Measurements from ENCODE around the gene RASL10A.
"Not testable (repeated sequence)": the region's sequence is repeated elsewhere in the genome, so short reads cannot be mapped to it uniquely, and the experiment has no call there.

Gene RASL10A, protein sequence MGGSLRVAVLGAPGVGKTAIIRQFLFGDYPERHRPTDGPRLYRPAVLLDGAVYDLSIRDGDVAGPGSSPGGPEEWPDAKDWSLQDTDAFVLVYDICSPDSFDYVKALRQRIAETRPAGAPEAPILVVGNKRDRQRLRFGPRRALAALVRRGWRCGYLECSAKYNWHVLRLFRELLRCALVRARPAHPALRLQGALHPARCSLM

GRCh38 chr22:29315286-29316140 is at the start of gene RASL10A:
Gene RASL10A (minus strand): TSS chr22:29315697. CDS start chr22:29315246, 451 bp downstream.
- DNase-seq (ENCODE audit: low read depth in 2 of 3, low spot score in 1 of 3), result no peak

- no peak for DNase-seq (ENCODE audit: low read depth in 2 of 3, low spot score in 1 of 3)
Measured at GRCh38 chr22:29359469-29359868, 44.0 kb upstream of the RASL10A start.

DNA sequence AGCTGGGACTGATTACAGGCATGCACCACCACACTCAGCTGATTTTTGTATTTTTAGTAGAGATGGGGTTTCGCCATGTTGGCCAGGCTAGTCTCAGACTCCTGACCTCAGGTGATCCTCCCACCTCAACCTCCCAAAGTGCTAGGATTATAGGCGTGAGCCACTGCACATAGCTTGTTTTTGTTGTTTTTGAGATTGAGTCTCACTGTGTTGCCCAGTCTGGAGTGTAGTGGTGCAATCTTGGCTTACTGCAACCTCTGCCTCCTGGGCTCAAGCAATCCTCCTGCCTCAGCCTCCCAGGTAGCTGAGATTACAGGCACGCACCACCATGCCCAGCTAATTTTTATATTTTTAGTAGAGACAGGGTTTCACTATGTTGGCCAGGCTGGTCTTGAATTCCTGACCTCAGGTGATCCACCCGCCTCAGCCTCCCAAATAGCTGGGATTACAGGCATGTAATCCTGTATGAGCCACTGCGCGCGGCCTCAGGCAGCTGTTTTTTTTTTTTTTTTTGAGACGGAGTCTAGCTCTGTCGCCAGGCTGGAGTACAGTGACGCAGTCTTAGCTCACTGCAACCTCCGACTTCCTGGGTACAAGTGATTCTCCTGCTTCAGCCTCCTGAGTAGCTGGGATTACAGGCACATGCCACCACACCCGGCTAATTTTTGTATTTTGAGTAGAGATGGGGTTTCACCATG is 41.8 kb upstream of the RASL10A start:
- DNase-seq (ENCODE audit: low read depth in 2 of 3, low spot score in 1 of 3), result not testable (repeated sequence)

- no peak for DNase-seq (ENCODE audit: low read depth in 2 of 3, low spot score in 1 of 3)
Measured at GRCh38 chr22:29353860-29354259, 38.4 kb upstream of the RASL10A start.

DNA sequence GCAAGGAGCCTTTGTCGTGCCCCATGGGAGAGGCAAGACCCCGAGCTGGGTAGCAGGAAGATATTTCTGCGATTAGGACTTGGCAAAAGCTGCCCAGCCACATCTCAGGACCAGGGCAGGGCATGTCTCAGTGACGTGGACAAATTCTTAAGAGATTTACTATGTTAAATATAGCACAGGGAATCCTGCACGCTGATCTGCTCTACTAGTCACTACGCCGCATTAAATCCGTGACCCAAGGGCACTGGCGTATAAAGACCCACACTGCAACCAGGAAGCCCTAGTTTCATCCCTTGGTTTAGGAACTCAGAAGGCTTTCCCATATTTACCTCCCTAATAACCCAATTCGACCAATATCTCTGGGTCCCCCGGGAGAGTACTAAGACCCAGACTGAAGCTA is 37.8 kb upstream of the RASL10A start:
- no peak for DNase-seq (ENCODE audit: low read depth in 2 of 3, low spot score in 1 of 3)

DNA sequence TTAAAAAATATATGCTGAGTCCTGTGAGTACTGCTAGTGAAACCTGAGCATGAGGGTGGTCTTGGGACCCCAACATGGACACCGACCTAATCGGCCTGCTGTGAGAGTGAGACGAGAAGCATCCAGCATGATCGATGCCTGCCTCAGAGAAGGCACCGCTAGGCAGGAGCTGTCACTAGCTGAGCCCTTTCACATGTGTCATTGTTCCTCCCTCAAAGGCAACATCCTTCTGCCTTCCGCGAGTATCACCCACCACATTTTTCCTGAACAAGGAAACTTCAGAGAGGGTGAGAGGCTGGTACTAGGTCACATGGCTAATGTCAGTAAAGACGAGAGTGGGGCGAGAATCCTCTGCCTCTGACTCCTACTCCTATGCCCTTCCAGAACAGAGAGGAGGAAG is 37.3 kb upstream of the RASL10A start:
- DNase-seq (ENCODE audit: low read depth in 2 of 3, low spot score in 1 of 3), result no peak

DNA sequence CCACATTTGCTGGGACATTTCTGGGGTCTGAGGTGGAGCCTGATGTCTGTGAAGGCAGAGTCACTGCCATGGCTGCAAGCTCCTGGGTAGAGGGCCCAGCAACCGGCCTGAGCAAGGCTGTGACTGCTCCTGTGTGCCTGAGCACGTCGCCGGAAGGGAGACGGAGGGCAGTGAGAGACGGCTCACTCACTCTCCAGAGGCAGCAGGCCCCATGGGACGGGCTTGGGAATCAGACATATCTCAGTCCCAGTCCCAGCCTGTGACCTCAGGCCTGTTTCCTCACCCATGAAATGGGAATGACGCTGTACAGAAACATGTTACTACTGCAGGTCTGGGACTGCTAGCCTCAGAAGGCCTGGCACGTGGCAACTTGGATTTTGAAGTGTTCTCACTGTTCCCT is 36.4 kb upstream of the RASL10A start:
- DNase-seq (ENCODE audit: low read depth in 2 of 3, low spot score in 1 of 3), result no peak

DNA sequence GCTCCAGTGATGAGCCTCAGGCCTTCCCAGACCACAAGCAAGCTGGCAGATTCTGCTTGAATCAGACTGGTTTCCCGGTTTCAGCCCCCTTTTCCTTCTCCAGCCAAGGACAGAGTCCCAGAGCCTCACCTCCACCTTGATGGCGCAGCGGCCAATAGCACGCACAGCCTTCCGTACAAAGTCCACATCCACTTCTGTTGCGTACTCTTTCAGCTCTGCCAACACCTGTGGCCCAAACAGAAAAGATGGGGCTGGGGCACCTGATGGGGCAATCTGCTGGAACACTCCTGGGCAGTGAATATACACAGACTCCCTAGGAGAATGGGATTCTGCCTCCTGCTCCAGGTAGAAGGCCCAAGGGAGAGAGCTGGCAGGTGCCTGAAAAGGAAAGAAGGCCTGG is 35.5 kb upstream of the RASL10A start:
- DNase-seq (ENCODE audit: low read depth in 2 of 3, low spot score in 1 of 3), result no peak

DNA sequence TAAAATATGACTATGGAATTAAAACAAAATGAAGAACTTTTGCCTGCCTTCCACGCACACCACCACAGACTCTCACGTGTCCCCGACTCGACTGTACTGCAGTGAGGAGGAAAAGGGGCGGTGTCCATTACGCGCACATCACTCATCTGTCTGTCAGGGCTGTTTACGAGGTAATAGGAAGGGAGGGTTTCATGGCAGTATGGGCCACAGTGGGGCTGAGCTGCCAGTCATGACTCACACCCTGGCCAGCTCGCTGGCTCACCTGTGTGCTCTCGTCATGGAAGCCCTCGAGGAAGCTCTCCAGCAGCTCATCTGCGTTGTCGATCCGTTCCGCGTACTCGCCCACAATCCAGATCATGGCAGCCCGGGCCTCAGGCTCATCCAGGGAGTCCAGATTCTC is 33.5 kb upstream of the RASL10A start:
- DNase-seq (ENCODE audit: low read depth in 2 of 3, low spot score in 1 of 3), result no peak

- DNase-seq (ENCODE audit: low read depth in 2 of 3, low spot score in 1 of 3), result no peak
Measured at GRCh38 chr22:29348041-29348440, 32.5 kb upstream of the RASL10A start.

- no peak for DNase-seq (ENCODE audit: low read depth in 2 of 3, low spot score in 1 of 3)
Measured at GRCh38 chr22:29346659-29347058, 31.2 kb upstream of the RASL10A start.

DNA sequence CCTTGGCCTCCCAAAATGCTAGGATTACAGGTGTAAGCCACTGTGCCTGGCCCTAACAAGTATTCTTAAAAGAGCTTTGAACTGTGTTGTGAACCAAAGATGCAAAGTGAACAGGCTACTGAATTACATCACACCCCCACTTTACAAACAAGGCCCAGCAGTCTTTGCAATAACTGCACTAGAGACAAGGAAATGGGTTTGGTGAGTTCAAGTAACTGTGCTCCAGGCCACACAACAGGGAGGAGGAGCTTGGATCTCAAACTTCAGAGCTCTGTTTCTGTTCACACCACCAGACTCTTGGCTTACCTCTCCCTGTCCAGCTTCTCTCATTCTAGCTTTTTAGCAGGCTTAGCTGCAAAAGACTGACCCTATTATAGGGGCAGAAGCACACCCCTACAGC is 30.4 kb upstream of the RASL10A start:
- no peak for DNase-seq (ENCODE audit: low read depth in 2 of 3, low spot score in 1 of 3)

DNA sequence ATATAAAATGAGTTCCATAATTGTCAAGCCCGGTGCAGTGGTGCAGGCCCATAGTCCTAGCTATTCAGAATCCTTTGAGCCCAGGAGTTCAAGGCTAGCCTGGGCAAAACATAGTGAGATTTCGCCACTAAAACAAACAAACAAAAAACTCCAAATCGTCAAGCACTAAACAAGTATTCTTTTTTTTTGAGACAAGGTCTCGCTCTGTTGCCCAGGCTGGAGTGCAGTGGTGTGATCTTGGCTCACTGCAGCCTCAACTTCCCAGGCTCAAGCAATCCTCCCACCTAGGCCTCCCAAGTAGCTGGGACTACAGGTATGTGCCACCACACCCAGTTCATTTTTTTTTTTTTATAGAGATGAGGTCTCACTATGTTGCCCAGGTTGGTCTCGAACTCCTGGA is 29.4 kb upstream of the RASL10A start:
- DNase-seq (ENCODE audit: low read depth in 2 of 3, low spot score in 1 of 3), result not testable (repeated sequence)

- no peak for DNase-seq (ENCODE audit: low read depth in 2 of 3, low spot score in 1 of 3)
Measured at GRCh38 chr22:29344137-29344536, 28.6 kb upstream of the RASL10A start.

- no peak for DNase-seq (ENCODE audit: low read depth in 2 of 3, low spot score in 1 of 3)
Measured at GRCh38 chr22:29343313-29343805, 27.9 kb upstream of the RASL10A start.

DNA sequence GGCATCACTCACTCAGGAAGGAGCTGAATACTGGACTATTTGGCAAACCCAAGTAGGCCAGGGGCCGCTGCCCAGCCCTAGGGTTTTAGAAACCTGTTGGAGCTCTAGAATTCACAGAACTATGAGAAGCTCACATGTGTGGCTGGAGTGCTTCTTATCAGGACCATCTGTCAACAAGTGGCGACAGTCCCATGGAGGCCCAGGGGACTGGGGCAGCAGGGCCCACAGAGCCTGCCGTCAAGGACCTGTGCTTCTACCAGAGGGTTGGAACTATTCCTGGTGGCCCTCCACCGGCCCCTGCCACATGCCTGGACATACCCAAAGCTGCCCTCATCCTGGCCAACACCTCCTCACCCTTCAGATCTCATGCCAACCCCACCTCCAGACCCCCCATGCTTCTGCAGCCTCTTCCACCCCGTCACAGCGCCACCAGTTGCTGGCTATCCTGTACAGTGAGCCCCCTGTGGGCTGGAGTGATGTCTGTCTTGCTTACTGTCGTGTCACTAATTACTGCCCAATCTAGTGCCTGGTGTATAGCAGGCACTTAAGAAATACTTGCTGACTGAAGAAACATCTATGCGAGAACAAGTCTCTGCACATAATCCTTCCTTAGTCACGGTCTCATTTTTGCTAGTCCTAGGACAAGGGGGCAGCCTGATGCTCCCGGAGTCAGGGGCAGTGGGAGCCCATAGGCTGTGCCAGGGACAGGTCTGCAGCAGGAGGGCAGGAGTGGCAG is 27.2 kb upstream of the RASL10A start:
- DNase-seq (ENCODE audit: low read depth in 2 of 3, low spot score in 1 of 3), result no peak

DNA sequence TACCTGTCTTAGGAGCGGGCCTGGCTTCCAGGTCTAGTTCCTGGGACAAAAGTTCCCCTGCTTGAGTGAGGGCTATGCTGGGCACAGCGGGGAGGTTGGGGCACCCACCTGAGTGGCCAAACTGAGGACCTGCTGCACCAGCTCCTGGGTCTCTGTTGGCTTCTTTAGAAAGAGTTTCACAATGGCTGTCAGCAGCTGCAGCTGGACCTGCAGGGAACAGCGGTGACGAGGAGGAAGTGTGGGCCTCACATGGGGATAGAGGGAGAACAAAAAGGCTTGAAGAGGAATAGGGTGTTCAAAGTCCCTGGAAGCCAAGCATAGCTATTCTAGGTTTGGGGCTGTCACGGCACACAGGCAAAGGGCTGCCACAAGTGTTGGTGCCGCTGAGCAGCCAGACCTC is 26.7 kb upstream of the RASL10A start:
- no peak for DNase-seq (ENCODE audit: low read depth in 2 of 3, low spot score in 1 of 3)

DNA sequence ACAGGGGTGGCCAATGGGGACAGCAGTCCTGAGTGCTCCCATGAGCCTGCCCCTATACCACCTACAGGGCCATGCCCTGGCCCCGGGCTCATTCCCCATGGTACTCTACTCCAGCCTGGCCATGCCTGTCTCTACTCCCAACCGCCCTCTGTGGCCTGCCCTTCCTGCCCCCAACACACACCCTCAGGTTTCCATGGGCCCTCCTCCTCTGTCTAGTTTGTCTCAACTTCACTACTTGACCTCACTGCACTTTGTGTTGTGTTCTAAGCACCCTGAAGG is 26.3 kb upstream of the RASL10A start:
- DNase-seq (ENCODE audit: low read depth in 2 of 3, low spot score in 1 of 3), result no peak

GRCh38 chr22:29341056-29341848 is 25.8 kb upstream of the RASL10A start:
- DNase-seq (ENCODE audit: low read depth in 2 of 3, low spot score in 1 of 3), result no peak

GRCh38 chr22:29340566-29340965 is 25.1 kb upstream of the RASL10A start:
- no peak for DNase-seq (ENCODE audit: low read depth in 2 of 3, low spot score in 1 of 3)
